ENCODE data around the gene ZC3HAV1L.

DNA sequence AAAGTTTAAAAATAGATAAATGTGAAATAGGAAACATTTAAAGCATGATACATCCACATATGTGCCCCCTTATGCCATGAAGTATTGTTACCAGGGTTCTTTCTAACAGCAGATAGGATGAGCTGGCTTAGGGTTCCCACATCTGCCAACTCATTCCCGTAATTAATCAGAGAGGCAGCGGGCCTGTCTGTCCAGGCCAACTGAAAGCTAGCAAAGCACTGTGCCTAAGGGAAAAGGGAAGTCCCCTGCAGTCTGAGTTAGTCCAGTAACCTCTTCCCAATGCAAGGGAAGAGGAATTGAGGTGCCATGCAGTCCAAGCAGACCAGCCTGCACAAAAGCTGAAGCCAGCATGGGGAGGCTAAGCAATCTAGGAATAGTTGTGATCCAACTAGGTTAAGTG lies 18.3 kb upstream of the ZC3HAV1L start:
- no peak for TF ChIP-seq POLR2A (IDR thresholded peaks at IDR 0.05)
- TF ChIP-seq CTCF (IDR thresholded peaks at IDR 0.05) = no peak

Measured in right lobe of liver (tissue), 4 donors.